ENCODE results near the gene C10orf71. TPM values are rescaled to one million over a fixed set of nuclear protein-coding genes. Genes with fewer than 3 reads are reported as not detected.

C10orf71 gene
- total RNA-seq, 1 experiment from 2014 or later: not detected

- CTCF ChIA-PET: no interaction called here
- DNase-seq: no peak
- peaks cover 66% of the 10 kb centered on the region for H3K27me3 Mint-ChIP-seq (ENCODE audit: unreplicated experiment)
- no peak overlapping the region for H3K4me3 Mint-ChIP-seq (ENCODE audit: low read depth, unreplicated experiment)
- TF ChIP-seq CTCF (IDR thresholded peaks at IDR 0.05; ENCODE audit: unreplicated experiment): no peak
- H3K36me3 Mint-ChIP-seq (ENCODE audit: insufficient read depth, unreplicated experiment): no peaks in the 10 kb centered on the region
- H3K4me1 Mint-ChIP-seq (ENCODE audit: low read depth, unreplicated experiment): no peaks in the 10 kb centered on the region
- no TSS peak for BruUV-seq (replicated peaks)
- H3K9me3 Mint-ChIP-seq (ENCODE audit: low read depth, unreplicated experiment): no peaks in the 10 kb centered on the region
- H3K27ac Mint-ChIP-seq (ENCODE audit: unreplicated experiment): no peak overlapping the region
- intact Hi-C loops (cut with micrococcal nuclease; ENCODE audit: unreplicated experiment): no loop called here
Observed at GRCh38 chr10:49320191-49320590, 21.2 kb downstream of the C10orf71 start.

GRCh38 chr10:49321021-49321420 is 22.1 kb downstream of the C10orf71 start:
- BruUV-seq (replicated peaks): no TSS peak
- H3K4me1 Mint-ChIP-seq (ENCODE audit: low read depth, unreplicated experiment): no peaks in the 10 kb centered on the region
- H3K36me3 Mint-ChIP-seq (ENCODE audit: insufficient read depth, unreplicated experiment): no peaks in the 10 kb centered on the region
- CTCF ChIA-PET: no interaction called here
- no peak overlapping the region for H3K4me3 Mint-ChIP-seq (ENCODE audit: low read depth, unreplicated experiment)
- peaks cover 68% of the 10 kb centered on the region for H3K27me3 Mint-ChIP-seq (ENCODE audit: unreplicated experiment)
- intact Hi-C loops (cut with micrococcal nuclease; ENCODE audit: unreplicated experiment): no loop called here
- no peak for DNase-seq
- no peak overlapping the region for H3K27ac Mint-ChIP-seq (ENCODE audit: unreplicated experiment)
- H3K9me3 Mint-ChIP-seq (ENCODE audit: low read depth, unreplicated experiment): no peaks in the 10 kb centered on the region
- no peak for TF ChIP-seq CTCF (IDR thresholded peaks at IDR 0.05; ENCODE audit: unreplicated experiment)

GRCh38 chr10:49322371-49323170 is 23.6 kb downstream of the C10orf71 start:
- peaks cover 83% of the 10 kb centered on the region for H3K27me3 Mint-ChIP-seq (ENCODE audit: unreplicated experiment)
- no peak overlapping the region for H3K4me3 Mint-ChIP-seq (ENCODE audit: low read depth, unreplicated experiment)
- no peak for DNase-seq
- intact Hi-C loops (cut with micrococcal nuclease; ENCODE audit: unreplicated experiment): no loop called here
- BruUV-seq (replicated peaks): no TSS peak
- H3K27ac Mint-ChIP-seq (ENCODE audit: unreplicated experiment): no peak overlapping the region
- CTCF ChIA-PET: no interaction called here
- no peak for TF ChIP-seq CTCF (IDR thresholded peaks at IDR 0.05; ENCODE audit: unreplicated experiment)
- H3K4me1 Mint-ChIP-seq (ENCODE audit: low read depth, unreplicated experiment): no peaks in the 10 kb centered on the region
- H3K36me3 Mint-ChIP-seq (ENCODE audit: insufficient read depth, unreplicated experiment): no peaks in the 10 kb centered on the region
- H3K9me3 Mint-ChIP-seq (ENCODE audit: low read depth, unreplicated experiment): no peaks in the 10 kb centered on the region

GRCh38 chr10:49323171-49323895 is 24.4 kb downstream of the C10orf71 start:
- Mint-ChIP-seq H3K27me3 (ENCODE audit: unreplicated experiment) (peaks cover 91% of the 10 kb centered on the region), H3K9me3 (ENCODE audit: low read depth, unreplicated experiment) (no peaks in the 10 kb centered on the region), H3K36me3 (ENCODE audit: insufficient read depth, unreplicated experiment) (no peaks in the 10 kb centered on the region), H3K27ac (ENCODE audit: unreplicated experiment) (no peak overlapping the region), H3K4me1 (ENCODE audit: low read depth, unreplicated experiment) (no peaks in the 10 kb centered on the region), H3K4me3 (ENCODE audit: low read depth, unreplicated experiment) (no peak overlapping the region)
- DNase-seq: no peak
- intact Hi-C loops (cut with micrococcal nuclease; ENCODE audit: unreplicated experiment): no loop called here
- BruUV-seq (replicated peaks): no TSS peak
- CTCF ChIA-PET: no interaction called here
- TF ChIP-seq CTCF (IDR thresholded peaks at IDR 0.05; ENCODE audit: unreplicated experiment): no peak
